ENCODE results near the gene CMTM3.

Gene CMTM3

GRCh38 chr16:66612422-66612821, 7.9 kb downstream of the CMTM3 start:
- Histone ChIP-seq H3K4me1 (ENCODE audit: insufficient read depth, low read length) (peaks cover 21% of the 10 kb centered on the region), H3K9ac (ENCODE audit: low read depth, low read length) (no peak overlapping the region), H3K27me3 (ENCODE audit: insufficient read depth, low read length) (no peaks in the 10 kb centered on the region), H3K27ac (ENCODE audit: low read depth, low read length) (no peak overlapping the region), H3K9me3 (ENCODE audit: insufficient read depth, low read depth, low read length) (peaks cover 3% of the 10 kb centered on the region; the same call in 1 of the 2 replicates), H3K36me3 (ENCODE audit: insufficient read depth, low read length) (peaks cover 63% of the 10 kb centered on the region), H3K4me3 (ENCODE audit: low read length) (no peak overlapping the region)
- WGBS: 89% methylated on average over 14 of the region's 14 CpGs

GRCh38 chr16:66614161-66614802, 9.8 kb downstream of the CMTM3 start:
- Histone ChIP-seq H3K4me3 (ENCODE audit: low read length) (no peak overlapping the region), H3K9ac (ENCODE audit: low read depth, low read length) (no peak overlapping the region), H3K27me3 (ENCODE audit: insufficient read depth, low read length) (no peaks in the 10 kb centered on the region), H3K4me1 (ENCODE audit: insufficient read depth, low read length) (peaks cover 22% of the 10 kb centered on the region), H3K36me3 (ENCODE audit: insufficient read depth, low read length) (peaks cover 63% of the 10 kb centered on the region), H3K27ac (ENCODE audit: low read depth, low read length) (no peak overlapping the region), H3K9me3 (ENCODE audit: insufficient read depth, low read depth, low read length) (peaks cover 3% of the 10 kb centered on the region; the same call in 1 of the 2 replicates)
- 90% methylated on average over 11 of the region's 12 CpGs for WGBS

- H3K36me3 ChIP-seq (ENCODE audit: insufficient read depth, low read length): peaks cover 55% of the 10 kb centered on the region
- H3K27ac ChIP-seq (ENCODE audit: low read depth, low read length): peak overlapping the region; percentile 71; the same call in 1 of the 2 replicates
- 90% methylated on average over 2 of the region's 4 CpGs for WGBS
- H3K9ac ChIP-seq (ENCODE audit: low read depth, low read length): no peak overlapping the region
- peaks cover 31% of the 10 kb centered on the region for H3K4me1 ChIP-seq (ENCODE audit: insufficient read depth, low read length)
- no peaks in the 10 kb centered on the region for H3K27me3 ChIP-seq (ENCODE audit: insufficient read depth, low read length)
- H3K9me3 ChIP-seq (ENCODE audit: insufficient read depth, low read depth, low read length): peaks cover 3% of the 10 kb centered on the region; the same call in 1 of the 2 replicates
- H3K4me3 ChIP-seq (ENCODE audit: low read length): no peak overlapping the region
These were observed 11.7 kb downstream of the CMTM3 start for GRCh38 chr16:66616169-66616568.

GRCh38 chr16:66616592-66616991, 12.1 kb downstream of the CMTM3 start:
- Histone ChIP-seq H3K27me3 (ENCODE audit: insufficient read depth, low read length) (no peaks in the 10 kb centered on the region), H3K9ac (ENCODE audit: low read depth, low read length) (no peak overlapping the region), H3K27ac (ENCODE audit: low read depth, low read length) (peak overlapping the region; percentile 71; the same call in 1 of the 2 replicates), H3K4me3 (ENCODE audit: low read length) (no peak overlapping the region), H3K36me3 (ENCODE audit: insufficient read depth, low read length) (peaks cover 55% of the 10 kb centered on the region), H3K9me3 (ENCODE audit: insufficient read depth, low read depth, low read length) (peaks cover 3% of the 10 kb centered on the region; the same call in 1 of the 2 replicates), H3K4me1 (ENCODE audit: insufficient read depth, low read length) (peaks cover 31% of the 10 kb centered on the region)
- 46% methylated on average over 9 of the region's 9 CpGs for WGBS

- peaks cover 3% of the 10 kb centered on the region; the same call in 1 of the 2 replicates for H3K9me3 ChIP-seq (ENCODE audit: insufficient read depth, low read depth, low read length)
- 65% methylated on average over 2 of the region's 2 CpGs for whole genome bisulfite sequencing
- no peak overlapping the region for H3K9ac ChIP-seq (ENCODE audit: low read depth, low read length)
- H3K36me3 ChIP-seq (ENCODE audit: insufficient read depth, low read length): peaks cover 55% of the 10 kb centered on the region
- peak overlapping the region; percentile 71; the same call in 1 of the 2 replicates for H3K27ac ChIP-seq (ENCODE audit: low read depth, low read length)
- H3K27me3 ChIP-seq (ENCODE audit: insufficient read depth, low read length): no peaks in the 10 kb centered on the region
- no peak overlapping the region for H3K4me3 ChIP-seq (ENCODE audit: low read length)
- peaks cover 31% of the 10 kb centered on the region for H3K4me1 ChIP-seq (ENCODE audit: insufficient read depth, low read length)
These were observed 12.5 kb downstream of the CMTM3 start for GRCh38 chr16:66617010-66617434.

GRCh38 chr16:66617728-66618127, 13.2 kb downstream of the CMTM3 start:
- Histone ChIP-seq H3K4me3 (ENCODE audit: low read length) (no peak overlapping the region), H3K9me3 (ENCODE audit: insufficient read depth, low read depth, low read length) (peaks cover 3% of the 10 kb centered on the region; the same call in 1 of the 2 replicates), H3K36me3 (ENCODE audit: insufficient read depth, low read length) (peaks cover 55% of the 10 kb centered on the region), H3K4me1 (ENCODE audit: insufficient read depth, low read length) (peaks cover 31% of the 10 kb centered on the region), H3K27ac (ENCODE audit: low read depth, low read length) (no peak overlapping the region), H3K9ac (ENCODE audit: low read depth, low read length) (no peak overlapping the region), H3K27me3 (ENCODE audit: insufficient read depth, low read length) (no peaks in the 10 kb centered on the region)
- 86% methylated on average over 7 of the region's 7 CpGs for WGBS

- no peak overlapping the region for H3K9ac ChIP-seq (ENCODE audit: low read depth, low read length)
- H3K27me3 ChIP-seq (ENCODE audit: insufficient read depth, low read length): no peaks in the 10 kb centered on the region
- no peak overlapping the region for H3K4me3 ChIP-seq (ENCODE audit: low read length)
- peaks cover 54% of the 10 kb centered on the region for H3K36me3 ChIP-seq (ENCODE audit: insufficient read depth, low read length)
- H3K9me3 ChIP-seq (ENCODE audit: insufficient read depth, low read depth, low read length): no peaks in the 10 kb centered on the region
- no peak overlapping the region for H3K27ac ChIP-seq (ENCODE audit: low read depth, low read length)
- WGBS: 87% methylated on average over 10 of the region's 10 CpGs
- H3K4me1 ChIP-seq (ENCODE audit: insufficient read depth, low read length): peaks cover 31% of the 10 kb centered on the region
These were observed 14.3 kb downstream of the CMTM3 start for GRCh38 chr16:66618588-66619375.

- Histone ChIP-seq H3K4me1 (ENCODE audit: insufficient read depth, low read length) (peaks cover 31% of the 10 kb centered on the region), H3K9me3 (ENCODE audit: insufficient read depth, low read depth, low read length) (no peaks in the 10 kb centered on the region), H3K4me3 (ENCODE audit: low read length) (no peak overlapping the region), H3K36me3 (ENCODE audit: insufficient read depth, low read length) (peaks cover 45% of the 10 kb centered on the region), H3K9ac (ENCODE audit: low read depth, low read length) (no peak overlapping the region), H3K27me3 (ENCODE audit: insufficient read depth, low read length) (no peaks in the 10 kb centered on the region), H3K27ac (ENCODE audit: low read depth, low read length) (no peak overlapping the region)
- WGBS: 83% methylated on average over 11 of the region's 12 CpGs
These were observed 15.3 kb downstream of the CMTM3 start for GRCh38 chr16:66619534-66620428.

GRCh38 chr16:66620429-66620795, 15.9 kb downstream of the CMTM3 start:
- Histone ChIP-seq H3K27ac (ENCODE audit: low read depth, low read length) (no peak overlapping the region), H3K27me3 (ENCODE audit: insufficient read depth, low read length) (no peaks in the 10 kb centered on the region), H3K9ac (ENCODE audit: low read depth, low read length) (no peak overlapping the region), H3K9me3 (ENCODE audit: insufficient read depth, low read depth, low read length) (no peaks in the 10 kb centered on the region), H3K36me3 (ENCODE audit: insufficient read depth, low read length) (peaks cover 40% of the 10 kb centered on the region), H3K4me3 (ENCODE audit: low read length) (no peak overlapping the region), H3K4me1 (ENCODE audit: insufficient read depth, low read length) (peaks cover 31% of the 10 kb centered on the region)
- WGBS: 88% methylated on average over 8 of the region's 8 CpGs

- Histone ChIP-seq H3K9me3 (ENCODE audit: insufficient read depth, low read depth, low read length) (no peaks in the 10 kb centered on the region), H3K4me1 (ENCODE audit: insufficient read depth, low read length) (peaks cover 21% of the 10 kb centered on the region), H3K27ac (ENCODE audit: low read depth, low read length) (no peak overlapping the region), H3K27me3 (ENCODE audit: insufficient read depth, low read length) (no peaks in the 10 kb centered on the region), H3K9ac (ENCODE audit: low read depth, low read length) (no peak overlapping the region), H3K4me3 (ENCODE audit: low read length) (no peak overlapping the region), H3K36me3 (ENCODE audit: insufficient read depth, low read length) (peaks cover 40% of the 10 kb centered on the region)
- WGBS: 96% methylated on average over 14 of the region's 14 CpGs
These were observed 17.5 kb downstream of the CMTM3 start for GRCh38 chr16:66621973-66622372.
